ENCODE results near the gene SOWAHA. TPM values are rescaled to one million over a fixed set of nuclear protein-coding genes. Genes with fewer than 3 reads are reported as not detected.
"Not testable (repeated sequence)": the region's sequence is repeated elsewhere in the genome, so short reads cannot be mapped to it uniquely, and the experiment has no call there.

SOWAHA gene
- total RNA-seq, 1 experiment from 2014 or later = not detected

GRCh38 chr5:132853790-132854189 is 40.7 kb downstream of the SOWAHA start:
- ChIA-PET POLR2A (no interaction called here), CTCF (no interaction called here)
- no peaks in the 10 kb centered on the region for H3K4me1 ChIP-seq (ENCODE audit: control insufficient read depth, insufficient read depth, low read length)
- no peaks in the 10 kb centered on the region for H3K9me3 ChIP-seq (ENCODE audit: control insufficient read depth, insufficient read depth, low read depth, low read length)
- H3K27me3 ChIP-seq (ENCODE audit: control insufficient read depth, insufficient read depth, low read length) = no peaks in the 10 kb centered on the region
- TF ChIP-seq TCF7L2 (IDR thresholded peaks at IDR 0.05; ENCODE audit: low read depth, low read length) = no peak
- TF ChIP-seq POLR2AphosphoS5 (IDR thresholded peaks at IDR 0.05; ENCODE audit: low read depth, low read length) = no peak
- no peak for TF ChIP-seq SIN3A (IDR thresholded peaks at IDR 0.05; ENCODE audit: borderline replicate concordance, insufficient read depth, low read depth, low read length)
- no peak for TF ChIP-seq REST (IDR thresholded peaks at IDR 0.05; ENCODE audit: insufficient read depth in 1 of 2, low read depth in 2 of 2, low read length in 1 of 2)
- no peak for TF ChIP-seq CTCF (IDR thresholded peaks at IDR 0.05)
- in situ Hi-C loops (cut with HindIII; ENCODE audit: low pct_unique_long_range_greater_than_20kb, low sequenced_read_pairs) (no loop called here), intact Hi-C loops (cut with micrococcal nuclease; ENCODE audit: unreplicated experiment) (no loop called here)
- no peak for DNase-seq (ENCODE audit: low read depth, low spot score)
- no peak overlapping the region for H3K27ac ChIP-seq (ENCODE audit: low read length)
- no peaks in the 10 kb centered on the region for H3K36me3 ChIP-seq (ENCODE audit: control insufficient read depth, insufficient read depth, low read length)
- H3K4me3 ChIP-seq (ENCODE audit: low read depth in 2 of 2, low read length in 2 of 2) = no peak overlapping the region
- no TSS peak for BruUV-seq (replicated peaks)
- ATAC-seq = no peak

GRCh38 chr5:132854301-132854700 is 41.2 kb downstream of the SOWAHA start:
- Histone ChIP-seq H3K9me3 (ENCODE audit: control insufficient read depth, insufficient read depth, low read depth, low read length) (no peaks in the 10 kb centered on the region), H3K4me1 (ENCODE audit: control insufficient read depth, insufficient read depth, low read length) (no peaks in the 10 kb centered on the region), H3K27me3 (ENCODE audit: control insufficient read depth, insufficient read depth, low read length) (no peaks in the 10 kb centered on the region), H3K36me3 (ENCODE audit: control insufficient read depth, insufficient read depth, low read length) (no peaks in the 10 kb centered on the region), H3K4me3 (ENCODE audit: low read depth in 2 of 2, low read length in 2 of 2) (no peak overlapping the region), H3K27ac (ENCODE audit: low read length) (no peak overlapping the region)
- no peak for DNase-seq (ENCODE audit: low read depth, low spot score)
- CTCF ChIA-PET = interaction anchor here (0.6 kb wide), 1 partner anchor 12 kb away, joined by 3 read pairs; no protein-coding TSS in a partner anchor
- no TSS peak for BruUV-seq (replicated peaks)
- no peak for ATAC-seq
- intact Hi-C loops (cut with micrococcal nuclease; ENCODE audit: unreplicated experiment) (no loop called here), in situ Hi-C loops (cut with HindIII; ENCODE audit: low pct_unique_long_range_greater_than_20kb, low sequenced_read_pairs) (no loop called here)
- no peak for TF ChIP-seq REST (IDR thresholded peaks at IDR 0.05; ENCODE audit: insufficient read depth in 1 of 2, low read depth in 2 of 2, low read length in 1 of 2)
- TF ChIP-seq SIN3A (IDR thresholded peaks at IDR 0.05; ENCODE audit: borderline replicate concordance, insufficient read depth, low read depth, low read length) = no peak
- TF ChIP-seq POLR2AphosphoS5 (IDR thresholded peaks at IDR 0.05; ENCODE audit: low read depth, low read length) = no peak
- no peak for TF ChIP-seq TCF7L2 (IDR thresholded peaks at IDR 0.05; ENCODE audit: low read depth, low read length)
- no peak for TF ChIP-seq CTCF (IDR thresholded peaks at IDR 0.05)
- POLR2A ChIA-PET = no interaction called here

GRCh38 chr5:132854992-132855391 is 41.9 kb downstream of the SOWAHA start:
- POLR2A ChIA-PET; DNase-seq (ENCODE audit: low read depth, low spot score); ATAC-seq; H3K4me1 ChIP-seq (ENCODE audit: control insufficient read depth, insufficient read depth, low read length); H3K9me3 ChIP-seq (ENCODE audit: control insufficient read depth, insufficient read depth, low read depth, low read length); BruUV-seq (replicated peaks); H3K36me3 ChIP-seq (ENCODE audit: control insufficient read depth, insufficient read depth, low read length); H3K27ac ChIP-seq (ENCODE audit: low read length); in situ Hi-C loops (cut with HindIII; ENCODE audit: low pct_unique_long_range_greater_than_20kb, low sequenced_read_pairs); H3K4me3 ChIP-seq (ENCODE audit: low read depth in 2 of 2, low read length in 2 of 2); intact Hi-C loops (cut with micrococcal nuclease; ENCODE audit: unreplicated experiment); H3K27me3 ChIP-seq (ENCODE audit: control insufficient read depth, insufficient read depth, low read length): not testable (repeated sequence)
- CTCF ChIA-PET = interaction anchor here (0.6 kb wide), 1 partner anchor 13 kb away, joined by 3 read pairs; no protein-coding TSS in a partner anchor

All from Panc1 (cell line).